Glomerular visceral epithelial cell (primary cell): ENCODE measurements around the gene ZNF462.

Source experiments
- DNase-seq: peaks from one replicate; pipeline ENCODE4 v3.0.0-alpha.2; 2016; ENCODE audit errors: extremely low spot score

The ZNF462 gene

DNA sequence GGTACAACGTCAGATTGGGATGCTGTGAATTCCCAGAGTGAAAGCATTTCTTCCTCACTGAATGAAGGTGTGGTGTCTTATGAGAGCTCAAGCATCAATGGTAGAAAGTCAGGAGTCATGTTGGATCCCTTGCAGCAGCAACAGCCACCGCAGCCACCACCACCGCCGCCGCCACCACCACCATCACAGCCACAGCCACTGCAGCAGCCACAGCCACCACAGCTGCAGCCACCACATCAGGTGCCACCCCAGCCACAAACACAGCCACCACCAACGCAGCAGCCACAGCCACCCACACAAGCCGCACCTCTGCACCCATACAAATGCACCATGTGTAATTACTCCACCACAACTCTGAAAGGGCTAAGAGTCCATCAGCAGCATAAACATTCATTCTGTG, 62.4 kb downstream of the ZNF462 start:
- DNase-seq, result no peak

DNA sequence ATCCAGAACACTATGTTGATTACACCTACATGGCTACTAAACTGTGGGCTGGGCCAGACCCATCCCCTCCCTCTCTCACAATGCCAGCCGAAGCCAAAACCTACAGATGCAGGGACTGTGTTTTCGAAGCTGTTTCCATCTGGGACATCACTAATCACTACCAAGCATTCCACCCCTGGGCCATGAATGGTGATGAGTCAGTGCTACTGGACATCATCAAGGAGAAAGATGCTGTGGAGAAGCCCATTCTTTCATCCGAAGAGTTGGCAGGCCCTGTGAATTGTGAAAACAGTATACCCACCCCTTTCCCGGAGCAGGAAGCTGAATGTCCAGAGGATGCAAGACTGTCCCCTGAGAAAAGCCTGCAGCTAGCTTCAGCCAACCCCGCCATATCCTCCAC, 65.0 kb downstream of the ZNF462 start:
- no peak for DNase-seq

DNA sequence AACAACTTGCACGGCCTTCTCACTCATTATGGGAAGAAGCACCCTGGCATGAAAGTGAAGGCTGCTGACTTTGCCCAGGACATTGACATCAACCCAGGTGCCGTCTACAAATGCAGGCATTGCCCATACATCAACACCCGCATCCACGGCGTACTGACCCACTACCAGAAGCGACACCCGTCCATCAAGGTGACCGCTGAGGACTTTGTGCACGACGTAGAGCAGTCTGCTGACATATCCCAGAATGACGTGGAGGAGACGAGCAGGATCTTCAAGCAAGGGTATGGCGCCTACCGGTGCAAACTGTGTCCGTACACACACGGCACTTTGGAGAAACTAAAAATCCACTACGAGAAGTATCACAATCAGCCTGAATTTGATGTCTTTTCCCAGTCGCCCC, 65.4 kb downstream of the ZNF462 start:
- no peak for DNase-seq

DNA sequence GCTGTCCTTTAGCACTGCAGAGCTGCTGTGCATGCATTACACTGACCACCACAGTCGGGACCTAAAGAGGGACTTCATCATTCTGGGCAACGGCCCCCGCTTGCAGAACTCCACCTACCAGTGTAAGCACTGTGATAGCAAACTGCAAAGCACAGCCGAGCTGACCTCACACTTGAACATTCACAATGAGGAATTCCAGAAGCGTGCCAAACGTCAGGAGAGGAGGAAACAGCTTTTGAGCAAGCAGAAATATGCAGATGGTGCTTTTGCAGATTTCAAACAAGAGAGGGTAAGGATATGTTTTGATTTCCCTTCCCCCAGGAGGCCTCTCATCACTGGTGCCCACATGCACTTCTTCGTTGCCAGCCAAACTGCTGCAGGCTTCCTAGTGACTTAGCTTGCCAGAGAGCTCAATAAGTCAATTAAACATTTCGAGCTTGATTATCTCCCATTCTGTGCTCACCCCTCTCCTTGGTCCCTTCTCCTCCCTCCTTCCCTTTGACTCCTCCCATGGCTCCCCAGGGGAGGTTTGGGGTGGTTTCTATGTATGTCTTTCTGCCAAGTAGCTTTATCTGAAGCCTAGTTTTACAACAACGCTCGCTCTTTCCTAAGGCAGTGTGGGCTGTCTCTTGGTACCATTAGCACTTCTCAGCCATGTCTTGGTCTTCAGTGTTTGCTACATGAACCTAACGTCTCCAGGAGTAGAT, 66.7 kb downstream of the ZNF462 start:
- DNase-seq, result no peak

DNA sequence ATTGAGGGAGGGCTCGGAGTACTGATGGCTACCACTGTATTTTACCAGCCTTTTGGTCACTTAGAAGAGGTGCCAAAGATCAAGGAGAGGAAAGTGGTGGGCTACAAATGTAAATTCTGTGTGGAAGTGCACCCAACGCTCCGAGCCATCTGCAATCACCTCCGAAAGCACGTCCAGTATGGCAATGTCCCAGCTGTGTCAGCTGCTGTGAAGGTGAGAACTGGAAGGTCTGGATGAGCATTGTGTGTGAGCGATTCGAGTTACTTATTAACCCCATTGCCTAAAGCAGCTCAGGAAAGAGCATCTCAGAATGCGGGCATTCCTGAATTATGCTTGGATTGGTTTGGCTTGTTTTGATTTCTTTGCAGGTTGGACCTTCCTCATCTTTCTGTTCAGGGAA, 67.5 kb downstream of the ZNF462 start:
- peak; percentile 26 for DNase-seq

DNA sequence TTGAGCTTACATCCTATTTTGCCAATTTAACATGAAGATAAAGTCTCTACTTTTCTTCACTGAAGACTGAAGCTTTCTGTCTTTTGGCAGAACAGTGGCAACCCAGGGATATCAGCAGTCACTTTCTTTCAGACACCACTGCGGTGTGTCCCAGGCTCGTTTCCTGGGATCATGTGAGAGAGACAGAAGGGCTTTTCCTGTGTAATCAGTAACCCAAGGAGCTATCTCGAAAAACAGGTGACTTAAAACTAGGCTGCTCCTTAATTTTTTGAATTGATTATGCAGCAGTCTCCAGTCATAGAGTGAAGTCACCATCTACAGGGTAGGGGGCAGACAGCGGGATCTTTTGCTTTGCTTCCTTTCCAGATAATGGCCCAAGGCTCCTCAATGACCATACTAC, 68.5 kb downstream of the ZNF462 start:
- no peak for DNase-seq

DNA sequence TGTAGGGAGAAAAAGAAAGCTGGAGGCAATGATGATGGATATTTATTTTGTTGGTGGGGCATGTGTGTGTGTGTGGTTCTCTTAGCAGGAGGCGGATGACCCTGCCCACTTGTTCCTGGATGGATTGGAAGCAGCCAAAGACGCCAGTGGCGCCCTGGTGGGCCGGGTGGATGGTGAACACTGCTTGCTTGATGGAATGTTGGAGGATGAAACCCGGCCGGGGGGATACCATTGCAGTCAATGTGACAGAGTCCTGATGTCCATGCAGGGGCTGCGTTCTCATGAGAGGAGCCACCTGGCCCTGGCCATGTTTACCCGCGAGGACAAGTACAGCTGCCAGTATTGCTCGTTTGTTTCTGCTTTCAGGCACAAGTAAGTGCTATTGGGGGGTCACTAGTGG, 69.2 kb downstream of the ZNF462 start:
- DNase-seq, result no peak

DNA sequence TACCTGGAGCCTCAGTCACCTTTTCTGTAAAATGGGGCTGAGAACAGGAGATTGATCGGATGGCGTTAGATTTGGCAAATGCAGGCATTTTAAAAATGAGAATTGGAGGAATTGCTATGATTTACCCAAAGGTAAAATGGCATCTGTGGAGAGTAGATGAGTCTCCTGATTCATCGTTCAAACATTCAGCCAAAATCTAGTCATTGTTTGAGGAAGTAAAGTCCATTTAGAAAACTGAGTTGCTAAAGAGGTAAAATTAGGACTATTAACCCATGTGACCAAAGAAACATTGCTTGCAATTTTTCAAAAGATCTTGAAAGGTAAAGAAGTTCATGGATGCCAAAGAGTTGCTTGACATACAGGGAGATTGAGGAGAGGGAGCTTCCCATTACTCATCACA, 69.7 kb downstream of the ZNF462 start:
- no peak for DNase-seq

DNA sequence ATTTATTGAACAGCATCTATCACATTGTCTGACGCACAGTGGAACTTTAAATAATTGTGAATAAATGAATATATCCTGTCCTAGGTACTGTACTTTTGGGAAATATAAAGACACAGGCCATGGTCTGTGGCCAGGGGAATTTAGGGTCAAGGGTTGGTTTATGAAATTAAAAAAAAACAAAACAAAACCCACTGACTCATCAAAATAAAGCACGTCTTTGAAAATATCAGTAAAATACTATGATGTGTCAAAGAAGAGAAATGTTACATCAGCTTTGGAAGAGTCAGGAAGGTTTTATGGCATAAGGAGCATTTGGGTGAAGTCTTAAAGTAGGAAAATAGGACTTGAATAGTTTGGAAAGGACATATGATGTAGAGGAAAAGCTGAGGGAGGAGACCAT, 70.5 kb downstream of the ZNF462 start:
- no peak for DNase-seq

DNA sequence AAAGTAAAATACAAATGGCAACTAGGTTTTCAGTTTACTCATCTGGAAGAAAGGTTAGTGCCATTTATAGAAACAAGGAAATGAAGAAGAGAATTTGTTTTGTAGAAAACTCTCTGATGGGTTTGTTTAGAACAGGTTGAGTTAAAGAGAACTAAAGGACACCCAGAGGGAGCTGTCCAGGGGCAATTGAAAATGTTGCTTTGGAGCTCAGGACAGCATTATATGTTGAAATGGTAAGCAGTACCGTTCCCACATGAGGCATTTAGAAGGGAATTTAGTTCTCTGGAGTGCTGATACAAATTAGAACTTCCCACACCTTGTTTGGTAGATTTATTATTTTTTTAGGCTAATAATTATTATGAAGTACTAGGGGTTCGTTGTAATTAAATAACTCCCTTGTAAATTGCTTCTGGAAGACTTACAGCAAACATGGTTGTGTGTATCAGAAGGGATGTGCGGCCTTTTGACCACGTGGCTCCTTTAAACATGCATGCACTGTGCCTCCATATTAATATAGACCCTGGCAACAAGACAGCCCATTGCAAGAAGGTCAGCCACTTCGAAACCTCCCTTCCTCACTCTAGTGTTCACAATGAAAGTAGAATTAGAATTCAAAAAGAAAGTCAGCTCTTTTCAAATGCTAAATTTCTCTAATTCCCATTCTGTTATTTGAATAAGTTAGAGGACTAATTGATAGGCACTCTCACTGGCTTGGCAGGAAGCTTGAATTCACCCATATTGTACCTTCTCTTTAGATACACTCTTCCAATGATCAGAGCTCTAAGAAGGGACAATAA, 71.7 kb downstream of the ZNF462 start:
- DNase-seq, result no peak

DNA sequence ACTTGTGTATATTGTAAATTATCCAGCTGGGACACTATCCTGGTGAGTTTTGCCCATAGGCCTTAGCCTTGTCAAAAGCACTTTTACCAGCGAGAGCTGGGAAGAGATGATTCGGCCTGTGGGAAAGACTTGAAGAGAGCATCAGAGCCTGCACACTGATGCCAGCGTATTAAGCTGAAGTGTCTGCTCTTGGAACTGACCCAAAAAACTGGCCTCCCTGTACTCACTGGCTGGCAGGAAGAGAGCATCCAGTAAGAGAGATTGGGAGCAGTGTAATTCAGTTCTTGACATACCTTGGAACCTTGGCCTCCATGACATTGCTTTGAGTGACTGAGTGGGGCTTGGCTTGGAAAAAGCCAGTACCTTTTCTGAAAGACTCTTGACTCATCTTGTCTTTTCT, 73.7 kb downstream of the ZNF462 start:
- no peak for DNase-seq

DNA sequence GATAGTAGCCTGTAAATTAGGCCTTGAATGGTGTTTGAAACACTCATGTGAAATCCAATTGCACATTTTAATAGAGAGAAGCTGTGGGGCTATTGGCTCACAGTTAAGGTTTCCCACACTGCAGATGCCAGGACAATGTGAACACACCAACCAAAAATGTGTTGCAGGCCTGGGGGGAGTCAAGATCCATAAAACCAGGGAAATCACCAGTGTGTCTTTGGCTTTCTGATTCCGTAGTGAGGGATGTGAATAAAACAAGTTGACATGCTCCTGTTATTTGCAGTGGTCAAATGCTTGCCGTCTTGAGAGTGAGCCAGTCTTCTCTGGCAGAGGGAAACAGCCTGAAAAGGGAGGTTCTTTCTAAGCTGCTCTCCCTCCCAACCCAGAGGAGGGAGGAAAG, 79.0 kb downstream of the ZNF462 start:
- DNase-seq, result no peak

DNA sequence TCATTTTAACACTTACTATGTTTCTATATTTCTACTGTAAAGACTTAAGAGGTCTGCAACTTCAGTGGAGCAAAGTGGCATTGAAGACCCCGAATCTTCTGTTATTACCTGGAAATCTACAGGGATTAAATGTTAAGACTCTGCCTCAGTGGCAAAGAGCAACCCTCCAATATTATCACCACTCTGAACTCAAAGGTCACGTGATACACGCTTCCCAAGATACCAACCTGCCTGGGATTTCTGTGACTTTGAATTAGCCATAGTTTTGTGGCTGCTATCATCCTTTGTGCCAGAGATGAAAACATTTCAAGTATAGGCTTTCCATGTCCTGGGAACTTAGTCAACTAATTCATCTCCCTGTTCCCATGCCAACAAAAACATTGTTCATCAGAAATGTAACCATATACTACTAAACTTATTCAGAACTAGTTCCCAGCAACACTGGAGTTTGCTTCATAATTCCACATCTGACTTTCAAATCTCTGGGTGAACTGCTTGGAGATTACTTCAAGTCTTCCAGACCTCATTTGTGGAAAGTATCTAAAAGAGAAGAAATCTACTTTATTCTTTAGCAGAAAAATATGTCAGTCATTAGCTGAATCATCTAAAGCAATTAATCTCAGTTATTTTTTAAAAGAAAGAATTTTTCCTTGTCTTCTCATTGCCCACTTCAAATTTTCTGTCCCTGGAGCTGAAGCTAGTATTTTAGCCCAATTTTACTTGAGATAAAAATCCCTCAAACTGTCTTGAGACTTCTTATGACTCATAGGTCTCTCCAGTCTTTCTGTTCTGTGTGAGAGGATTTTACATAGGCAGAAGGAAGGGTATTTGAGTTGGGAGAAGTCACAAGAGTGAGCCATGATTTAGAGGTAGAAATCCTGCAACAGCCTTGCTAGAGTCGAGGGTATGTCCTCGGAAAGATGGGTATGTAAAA, 83.0 kb downstream of the ZNF462 start:
- DNase-seq, result peak; percentile 71

DNA sequence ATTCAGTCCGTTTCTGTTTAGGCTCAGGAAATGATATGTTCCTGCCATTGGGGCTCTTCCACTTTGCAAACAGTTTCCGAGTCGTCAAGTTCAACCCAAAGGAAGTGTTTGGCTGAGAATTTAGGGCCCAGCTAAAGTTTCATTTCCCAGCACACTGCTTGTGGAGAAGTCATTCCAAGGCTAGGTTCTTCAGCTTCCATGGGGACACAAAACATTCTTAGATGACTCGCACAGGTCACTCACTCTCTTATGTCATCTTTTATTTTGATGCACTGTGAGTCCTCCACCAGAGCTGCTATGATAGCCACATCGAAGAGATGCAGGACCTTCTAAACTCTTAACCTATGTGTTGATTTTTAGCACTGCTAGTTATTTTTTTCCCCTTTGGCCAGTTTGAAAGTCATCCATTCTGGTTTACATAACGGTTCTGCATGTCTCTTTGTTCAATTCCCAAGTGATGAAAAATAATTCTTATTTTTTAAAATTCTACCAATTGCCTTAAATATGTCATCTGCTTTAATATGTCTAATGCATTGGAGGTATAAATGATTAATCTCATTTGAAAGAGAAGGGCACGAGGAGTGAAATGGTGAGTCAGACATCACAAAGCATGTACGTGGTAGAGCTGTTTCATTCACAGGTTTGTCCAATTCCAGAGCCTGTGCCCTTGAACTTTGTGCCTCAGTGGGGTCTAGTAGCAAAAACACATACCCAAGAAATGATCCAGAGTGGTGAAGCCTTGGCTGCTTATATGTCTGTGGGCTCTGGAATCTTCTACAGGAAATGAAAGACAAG, 84.3 kb downstream of the ZNF462 start:
- peak; percentile 40 for DNase-seq

DNA sequence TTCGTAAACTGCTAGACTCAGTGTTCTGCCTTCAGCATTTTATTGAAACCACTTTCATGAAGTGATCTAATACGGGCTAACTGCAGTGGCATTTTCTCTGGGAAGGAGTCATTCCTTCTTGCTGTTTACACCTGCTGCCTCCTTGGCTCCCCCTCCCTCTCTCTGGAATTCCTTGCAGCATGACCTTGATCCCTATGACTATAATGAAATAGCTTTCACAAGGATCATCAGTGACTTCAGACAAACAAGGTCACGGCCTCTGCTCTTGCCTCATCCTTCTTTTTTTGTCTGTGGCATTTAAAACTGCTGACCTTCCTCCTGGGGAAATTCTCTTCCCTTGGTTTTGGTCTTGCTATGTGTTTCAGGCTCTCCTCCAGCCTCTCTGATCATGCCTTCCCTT, 90.2 kb downstream of the ZNF462 start:
- peak; percentile 84 for DNase-seq

DNA sequence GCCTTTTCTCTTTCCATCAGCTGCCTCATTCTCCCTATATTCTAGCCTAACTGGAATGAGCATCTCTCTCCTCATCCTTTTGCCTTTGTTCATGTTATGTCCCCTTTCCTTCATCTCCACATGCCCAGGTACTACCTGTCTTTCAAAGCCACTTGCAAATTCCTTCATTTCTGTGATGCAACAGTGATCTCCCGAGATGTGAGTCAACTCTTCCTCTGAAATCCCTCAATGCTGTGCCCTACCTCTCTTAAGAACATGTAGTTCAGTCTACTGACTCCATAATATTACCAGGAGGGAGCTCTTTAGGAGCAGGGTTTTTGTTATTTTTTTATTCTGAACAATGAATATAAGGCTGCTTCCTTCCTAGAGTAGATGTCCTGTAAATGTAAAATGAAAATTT, 91.6 kb downstream of the ZNF462 start:
- DNase-seq, result no peak

DNA sequence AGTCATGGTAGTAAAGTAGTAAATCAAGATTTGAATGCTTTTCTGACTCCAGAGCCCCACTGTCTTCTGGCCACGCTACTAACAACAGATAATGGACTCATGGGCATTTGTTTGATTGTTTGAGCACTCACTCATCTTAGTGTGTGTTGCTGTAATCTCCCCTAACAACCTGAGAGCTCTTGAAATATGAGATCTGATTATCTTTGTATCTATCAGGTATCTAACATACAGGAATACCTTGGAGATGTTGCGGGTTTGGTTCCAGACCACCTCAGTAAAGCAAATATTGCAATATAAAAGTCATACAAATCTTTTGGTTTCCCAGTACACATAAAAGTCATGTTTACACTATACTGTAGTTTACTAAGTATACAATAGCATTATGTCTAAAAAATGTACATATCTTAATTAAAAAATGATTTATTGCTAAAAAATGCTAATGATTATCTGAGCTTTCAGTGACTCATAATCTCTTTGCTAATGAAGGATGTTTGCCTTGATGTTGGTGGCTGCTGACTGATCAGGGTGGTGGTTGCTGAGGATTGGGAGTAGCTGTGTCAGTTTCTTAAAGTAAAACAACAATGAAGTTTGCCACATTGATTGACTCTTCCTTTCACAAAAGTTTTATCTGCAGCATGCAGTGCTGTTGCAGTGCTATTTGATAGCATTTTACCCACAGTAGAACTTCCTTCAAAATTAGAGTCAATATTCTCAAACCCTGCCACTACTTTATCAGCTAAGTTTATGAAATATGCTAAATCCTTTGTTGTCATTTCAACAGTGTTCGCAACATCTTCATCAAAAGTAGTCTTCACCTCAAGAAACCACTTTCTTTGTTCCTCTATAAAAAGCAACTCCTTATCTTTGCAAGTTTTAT, 92.2 kb downstream of the ZNF462 start:
- DNase-seq, result no peak

DNA sequence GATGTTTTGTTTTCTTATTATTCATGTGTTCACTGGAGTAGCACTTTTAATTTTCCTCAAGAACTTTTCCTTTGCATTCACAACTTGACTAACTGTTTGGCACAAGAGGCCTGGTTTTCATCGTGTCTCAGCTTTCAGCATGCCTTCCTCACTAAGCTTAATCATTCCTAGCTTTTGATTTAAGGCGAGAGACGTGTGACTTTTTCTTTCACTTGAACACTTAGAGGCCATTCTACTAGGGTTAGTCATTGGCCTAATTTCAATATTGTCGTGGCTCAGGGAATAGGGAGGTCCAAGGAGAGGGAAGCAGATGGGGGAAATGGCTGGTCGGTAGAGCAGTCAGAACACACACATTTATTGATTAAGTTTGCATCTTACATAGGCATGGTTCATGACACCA, 94.0 kb downstream of the ZNF462 start:
- DNase-seq, result peak; percentile 70

DNA sequence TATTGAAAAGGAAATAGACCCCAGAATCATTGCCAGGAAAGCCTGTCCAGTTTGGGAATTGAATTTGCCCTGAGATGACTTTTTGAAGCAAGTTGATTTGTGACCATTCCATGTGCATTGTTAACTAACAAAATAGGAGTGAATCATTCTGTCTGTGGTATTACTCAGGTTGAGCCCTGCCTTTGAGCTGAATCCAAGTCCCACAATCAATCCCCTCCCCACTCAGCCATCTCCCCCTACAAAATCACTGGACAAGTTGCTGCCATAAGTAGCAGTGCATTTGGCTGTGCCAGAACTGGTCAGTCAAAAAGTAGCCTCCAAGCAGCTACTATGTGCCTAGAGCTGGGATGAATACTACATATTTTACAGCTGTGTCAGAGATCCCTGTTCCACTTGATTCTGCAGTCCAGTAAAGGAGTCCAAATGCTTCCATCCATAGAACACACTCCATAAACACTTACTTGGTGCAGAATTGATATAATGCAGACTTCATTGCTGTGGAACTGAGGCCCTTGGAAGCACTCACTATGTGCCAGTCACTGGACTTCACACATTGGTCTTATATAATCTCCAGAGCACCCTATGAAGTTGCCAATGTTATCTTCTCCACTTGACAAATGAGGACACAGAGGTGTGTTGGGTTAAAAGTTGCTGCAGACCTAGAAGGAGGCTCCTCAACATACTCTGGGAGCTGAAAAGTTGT, 96.1 kb downstream of the ZNF462 start:
- peak; percentile 30 for DNase-seq

DNA sequence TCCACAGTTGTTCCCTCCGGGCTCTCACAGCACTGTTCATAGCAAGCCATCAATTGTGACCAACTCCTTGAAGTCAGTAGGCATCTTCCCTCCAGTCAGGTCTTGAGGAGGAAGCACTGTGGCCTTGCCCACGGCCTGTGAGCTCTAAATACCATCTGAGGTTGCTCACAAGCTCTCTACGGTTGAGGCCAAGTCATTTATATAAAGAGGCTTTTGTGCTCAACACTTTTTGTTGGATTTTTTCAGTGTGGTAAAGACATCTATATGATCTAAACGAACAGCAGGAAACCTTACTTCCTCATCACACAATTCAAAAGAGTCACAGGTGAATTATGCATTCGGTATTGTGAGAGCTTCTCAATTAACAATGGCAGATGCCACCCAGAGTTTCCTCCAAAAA, 97.3 kb downstream of the ZNF462 start:
- no peak for DNase-seq
